Suppressor macrophage treated with lipopolysaccharide for 1 hour (primary cell): ENCODE measurements around the gene SLC38A8.

ENCODE experiments used
- DNase-seq, 3 donors: peaks; one replicate each; pipeline ENCODE4 v3.0.0-alpha.2; 2020 to 2022

The SLC38A8 gene

GRCh38 chr16:84027625-84028024, 15.0 kb downstream of the SLC38A8 start:
- DNase-seq = no peak

- no peak for DNase-seq
Measured at GRCh38 chr16:84026606-84027005, 16.0 kb downstream of the SLC38A8 start.

- DNase-seq = peak in 1 of 3 donors; percentile 11
Measured at GRCh38 chr16:84024854-84025253, 17.7 kb downstream of the SLC38A8 start.

- DNase-seq = no peak
Measured at GRCh38 chr16:84022644-84023043, 20.0 kb downstream of the SLC38A8 start.

- DNase-seq = no peak
Measured at GRCh38 chr16:84021488-84021887, 21.1 kb downstream of the SLC38A8 start.

GRCh38 chr16:84020353-84020752, 22.2 kb downstream of the SLC38A8 start:
- no peak for DNase-seq

GRCh38 chr16:84018710-84019109, 23.9 kb downstream of the SLC38A8 start:
- DNase-seq = no peak

- no peak for DNase-seq
Measured at GRCh38 chr16:84016477-84016876, 26.1 kb downstream of the SLC38A8 start.

GRCh38 chr16:84015399-84015798, 27.2 kb downstream of the SLC38A8 start:
- no peak for DNase-seq

GRCh38 chr16:84014570-84015327, 27.8 kb downstream of the SLC38A8 start:
- DNase-seq = no peak

- DNase-seq = peak; percentile 66 to 77 (median 77)
Measured at GRCh38 chr16:84013787-84014569, 28.6 kb downstream of the SLC38A8 start.

- DNase-seq = no peak
Measured at GRCh38 chr16:84009282-84009681, 33.3 kb downstream of the SLC38A8 start.

- no peak for DNase-seq
Measured at GRCh38 chr16:84007965-84008364, 34.6 kb downstream of the SLC38A8 start.

- no peak for DNase-seq
Measured at GRCh38 chr16:84007520-84007919, 35.1 kb downstream of the SLC38A8 start.

- no peak for DNase-seq
Measured at GRCh38 chr16:84005391-84005790, 37.2 kb downstream of the SLC38A8 start.

GRCh38 chr16:84004442-84004841, 38.2 kb downstream of the SLC38A8 start:
- DNase-seq = no peak

- no peak for DNase-seq
Measured at GRCh38 chr16:84003038-84003437, 39.6 kb downstream of the SLC38A8 start.

- DNase-seq = no peak
Measured at GRCh38 chr16:84001726-84002125, 40.9 kb downstream of the SLC38A8 start.

- DNase-seq = no peak
Measured at GRCh38 chr16:84000989-84001642, 41.5 kb downstream of the SLC38A8 start.

GRCh38 chr16:83998091-83998490, 44.5 kb downstream of the SLC38A8 start:
- no peak for DNase-seq

GRCh38 chr16:83996481-83997252, 45.9 kb downstream of the SLC38A8 start:
- no peak for DNase-seq

- peak in 1 of 3 donors; percentile 27 for DNase-seq
Measured at GRCh38 chr16:83995754-83996153, 46.8 kb downstream of the SLC38A8 start.

- DNase-seq = no peak
Measured at GRCh38 chr16:83994703-83995102, 47.9 kb downstream of the SLC38A8 start.
